ENCODE data around the gene GRM7.

Gene GRM7

GRCh38 chr3:7696320-7696719, 835.4 kb downstream of the GRM7 start:
- peaks cover 0 to 1% (median 0%) of the 10 kb centered on the region in 5 experiments for H3K9me3 ChIP-seq (ENCODE audit: control extremely low read depth in 1 of 5, control insufficient read depth in 4 of 5, insufficient read depth in 2 of 5, low read depth in 1 of 5, low read length in 4 of 5)
- no peak for DNase-seq
- no peaks in the 10 kb centered on the region for H3K27me3 ChIP-seq (replicated peaks in 2 of 5; ENCODE audit: control insufficient read depth in 4 of 5, insufficient read depth in 5 of 5, low read length in 4 of 5)
- H3K27ac ChIP-seq (ENCODE audit: insufficient read depth in 1 of 2, low read depth in 1 of 2, low read length in 2 of 2, poor library complexity in 1 of 2, severe bottlenecking in 2 of 2): no peak overlapping the region
- no peaks in the 10 kb centered on the region for H3K36me3 ChIP-seq (ENCODE audit: control insufficient read depth in 4 of 4, insufficient read depth in 4 of 4, low read length in 3 of 4)
- H3K4me3 ChIP-seq (ENCODE audit: control insufficient read depth in 1 of 7, extremely low read depth in 1 of 7, insufficient read depth in 4 of 7, low read depth in 2 of 7, low read length in 6 of 7): no peak overlapping the region
- H3K4me1 ChIP-seq (ENCODE audit: control extremely low read depth in 1 of 4, control insufficient read depth in 4 of 4, insufficient read depth in 4 of 4, low read length in 3 of 4): peaks cover 0 to 5% (median 0%) of the 10 kb centered on the region in 4 experiments
- 94% methylated on average over 2 of the region's 2 CpGs for WGBS (ENCODE audit: insufficient coverage)
- ChIA-PET CTCF (interaction anchor here (1.0 to 1.6 kb wide), 2 partner anchors 12 to 17 kb away, joined by 3 to 4 read pairs; no protein-coding TSS in a partner anchor), POLR2A (no interaction called here)

GRCh38 chr3:7697548-7697947, 836.6 kb downstream of the GRM7 start:
- peaks cover 0 to 5% (median 0%) of the 10 kb centered on the region in 4 experiments for H3K4me1 ChIP-seq (ENCODE audit: control extremely low read depth in 1 of 4, control insufficient read depth in 4 of 4, insufficient read depth in 4 of 4, low read length in 3 of 4)
- no peak overlapping the region for H3K4me3 ChIP-seq (ENCODE audit: control insufficient read depth in 1 of 7, extremely low read depth in 1 of 7, insufficient read depth in 4 of 7, low read depth in 2 of 7, low read length in 6 of 7)
- H3K27ac ChIP-seq (ENCODE audit: insufficient read depth in 1 of 2, low read depth in 1 of 2, low read length in 2 of 2, poor library complexity in 1 of 2, severe bottlenecking in 2 of 2): no peak overlapping the region
- H3K36me3 ChIP-seq (ENCODE audit: control insufficient read depth in 4 of 4, insufficient read depth in 4 of 4, low read length in 3 of 4): no peaks in the 10 kb centered on the region
- ChIA-PET CTCF (no interaction called here), POLR2A (no interaction called here)
- DNase-seq: peak in 1 of 3 donors; percentile 31
- H3K27me3 ChIP-seq (replicated peaks in 2 of 5; ENCODE audit: control insufficient read depth in 4 of 5, insufficient read depth in 5 of 5, low read length in 4 of 5): no peaks in the 10 kb centered on the region
- H3K9me3 ChIP-seq (ENCODE audit: control extremely low read depth in 1 of 5, control insufficient read depth in 4 of 5, insufficient read depth in 2 of 5, low read depth in 1 of 5, low read length in 4 of 5): peaks cover 0 to 1% (median 0%) of the 10 kb centered on the region in 5 experiments
- 93% methylated on average over 4 of the region's 4 CpGs for WGBS (ENCODE audit: insufficient coverage)

- ChIA-PET CTCF (no interaction called here), POLR2A (no interaction called here)
- Histone ChIP-seq H3K9me3 (ENCODE audit: control extremely low read depth in 1 of 5, control insufficient read depth in 4 of 5, insufficient read depth in 2 of 5, low read depth in 1 of 5, low read length in 4 of 5) (peaks cover 0 to 1% (median 0%) of the 10 kb centered on the region in 5 experiments), H3K27ac (ENCODE audit: insufficient read depth in 1 of 2, low read depth in 1 of 2, low read length in 2 of 2, poor library complexity in 1 of 2, severe bottlenecking in 2 of 2) (no peak overlapping the region), H3K36me3 (ENCODE audit: control insufficient read depth in 4 of 4, insufficient read depth in 4 of 4, low read length in 3 of 4) (no peaks in the 10 kb centered on the region), H3K4me3 (ENCODE audit: control insufficient read depth in 1 of 7, extremely low read depth in 1 of 7, insufficient read depth in 4 of 7, low read depth in 2 of 7, low read length in 6 of 7) (no peak overlapping the region), H3K4me1 (ENCODE audit: control extremely low read depth in 1 of 4, control insufficient read depth in 4 of 4, insufficient read depth in 4 of 4, low read length in 3 of 4) (peaks cover 0 to 2% (median 0%) of the 10 kb centered on the region in 4 experiments), H3K27me3 (replicated peaks in 2 of 5; ENCODE audit: control insufficient read depth in 4 of 5, insufficient read depth in 5 of 5, low read length in 4 of 5) (no peaks in the 10 kb centered on the region)
- WGBS (ENCODE audit: insufficient coverage): 71% methylated on average over 2 of the region's 2 CpGs
- peak in 1 of 3 donors; percentile 3 for DNase-seq
Observed at GRCh38 chr3:7700539-7700938, 839.6 kb downstream of the GRM7 start.

GRCh38 chr3:7700977-7701376, 840.1 kb downstream of the GRM7 start:
- POLR2A ChIA-PET: no interaction called here
- H3K27me3 ChIP-seq (replicated peaks in 2 of 5; ENCODE audit: control insufficient read depth in 4 of 5, insufficient read depth in 5 of 5, low read length in 4 of 5): no peaks in the 10 kb centered on the region
- peaks cover 0 to 5% (median 0%) of the 10 kb centered on the region in 4 experiments for H3K4me1 ChIP-seq (ENCODE audit: control extremely low read depth in 1 of 4, control insufficient read depth in 4 of 4, insufficient read depth in 4 of 4, low read length in 3 of 4)
- CTCF ChIA-PET: interaction anchor here (1.1 kb wide), 1 partner anchor 11 kb away, joined by 3 read pairs; no protein-coding TSS in a partner anchor
- WGBS (ENCODE audit: insufficient coverage): 87% methylated on average over 3 of the region's 6 CpGs
- H3K36me3 ChIP-seq (ENCODE audit: control insufficient read depth in 4 of 4, insufficient read depth in 4 of 4, low read length in 3 of 4): no peaks in the 10 kb centered on the region
- H3K9me3 ChIP-seq (ENCODE audit: control extremely low read depth in 1 of 5, control insufficient read depth in 4 of 5, insufficient read depth in 2 of 5, low read depth in 1 of 5, low read length in 4 of 5): peaks cover 0 to 1% (median 0%) of the 10 kb centered on the region in 5 experiments
- DNase-seq: no peak
- H3K4me3 ChIP-seq (ENCODE audit: control insufficient read depth in 1 of 7, extremely low read depth in 1 of 7, insufficient read depth in 4 of 7, low read depth in 2 of 7, low read length in 6 of 7): no peak overlapping the region
- H3K27ac ChIP-seq (ENCODE audit: insufficient read depth in 1 of 2, low read depth in 1 of 2, low read length in 2 of 2, poor library complexity in 1 of 2, severe bottlenecking in 2 of 2): no peak overlapping the region

- 61% methylated on average over 2 of the region's 3 CpGs for WGBS (ENCODE audit: insufficient coverage)
- Histone ChIP-seq H3K9me3 (ENCODE audit: control extremely low read depth in 1 of 5, control insufficient read depth in 4 of 5, insufficient read depth in 2 of 5, low read depth in 1 of 5, low read length in 4 of 5) (no peaks in the 10 kb centered on the region), H3K27ac (ENCODE audit: insufficient read depth in 1 of 2, low read depth in 1 of 2, low read length in 2 of 2, poor library complexity in 1 of 2, severe bottlenecking in 2 of 2) (no peak overlapping the region), H3K36me3 (ENCODE audit: control insufficient read depth in 4 of 4, insufficient read depth in 4 of 4, low read length in 3 of 4) (no peaks in the 10 kb centered on the region), H3K27me3 (replicated peaks in 2 of 5; ENCODE audit: control insufficient read depth in 4 of 5, insufficient read depth in 5 of 5, low read length in 4 of 5) (no peaks in the 10 kb centered on the region), H3K4me1 (ENCODE audit: control extremely low read depth in 1 of 4, control insufficient read depth in 4 of 4, insufficient read depth in 4 of 4, low read length in 3 of 4) (peaks cover 0 to 20% (median 5%) of the 10 kb centered on the region in 4 experiments), H3K4me3 (ENCODE audit: control insufficient read depth in 1 of 7, extremely low read depth in 1 of 7, insufficient read depth in 4 of 7, low read depth in 2 of 7, low read length in 6 of 7) (no peak overlapping the region)
- DNase-seq: peak in 2 of 3 donors; percentile 11 to 20
- POLR2A ChIA-PET: no interaction called here
- CTCF ChIA-PET: interaction anchor here (1.2 kb wide), 1 partner anchor 22 kb away, joined by 3 read pairs; no protein-coding TSS in a partner anchor
Observed at GRCh38 chr3:7707187-7707586, 846.3 kb downstream of the GRM7 start.

- Histone ChIP-seq H3K9me3 (ENCODE audit: control extremely low read depth in 1 of 5, control insufficient read depth in 4 of 5, insufficient read depth in 2 of 5, low read depth in 1 of 5, low read length in 4 of 5) (no peaks in the 10 kb centered on the region), H3K36me3 (ENCODE audit: control insufficient read depth in 4 of 4, insufficient read depth in 4 of 4, low read length in 3 of 4) (no peaks in the 10 kb centered on the region), H3K4me1 (ENCODE audit: control extremely low read depth in 1 of 4, control insufficient read depth in 4 of 4, insufficient read depth in 4 of 4, low read length in 3 of 4) (peaks cover 0 to 20% (median 5%) of the 10 kb centered on the region in 4 experiments), H3K4me3 (ENCODE audit: control insufficient read depth in 1 of 7, extremely low read depth in 1 of 7, insufficient read depth in 4 of 7, low read depth in 2 of 7, low read length in 6 of 7) (no peak overlapping the region), H3K27me3 (replicated peaks in 2 of 5; ENCODE audit: control insufficient read depth in 4 of 5, insufficient read depth in 5 of 5, low read length in 4 of 5) (no peaks in the 10 kb centered on the region), H3K27ac (ENCODE audit: insufficient read depth in 1 of 2, low read depth in 1 of 2, low read length in 2 of 2, poor library complexity in 1 of 2, severe bottlenecking in 2 of 2) (no peak overlapping the region)
- 71% methylated on average over 4 of the region's 5 CpGs for WGBS (ENCODE audit: insufficient coverage)
- POLR2A ChIA-PET: no interaction called here
- CTCF ChIA-PET: interaction anchor here (0.6 kb wide), 1 partner anchor 70 kb away, joined by 3 read pairs; no protein-coding TSS in a partner anchor
- peak in 2 of 3 donors; percentile 44 to 45 for DNase-seq
Observed at GRCh38 chr3:7709376-7710082, 848.6 kb downstream of the GRM7 start.

GRCh38 chr3:7710284-7710683, 849.4 kb downstream of the GRM7 start:
- no peaks in the 10 kb centered on the region for H3K36me3 ChIP-seq (ENCODE audit: control insufficient read depth in 4 of 4, insufficient read depth in 4 of 4, low read length in 3 of 4)
- 61% methylated on average over 3 of the region's 3 CpGs for WGBS (ENCODE audit: insufficient coverage)
- H3K27me3 ChIP-seq (replicated peaks in 2 of 5; ENCODE audit: control insufficient read depth in 4 of 5, insufficient read depth in 5 of 5, low read length in 4 of 5): no peaks in the 10 kb centered on the region
- H3K4me1 ChIP-seq (ENCODE audit: control extremely low read depth in 1 of 4, control insufficient read depth in 4 of 4, insufficient read depth in 4 of 4, low read length in 3 of 4): peaks cover 0 to 20% (median 5%) of the 10 kb centered on the region in 4 experiments
- no peak overlapping the region for H3K27ac ChIP-seq (ENCODE audit: insufficient read depth in 1 of 2, low read depth in 1 of 2, low read length in 2 of 2, poor library complexity in 1 of 2, severe bottlenecking in 2 of 2)
- peak; percentile 18 to 57 (median 47) for DNase-seq
- ChIA-PET CTCF (interaction anchor here (0.6 to 0.7 kb wide), 2 partner anchors 69 to 255 kb away, joined by 3 read pairs; no protein-coding TSS in a partner anchor), POLR2A (no interaction called here)
- no peaks in the 10 kb centered on the region for H3K9me3 ChIP-seq (ENCODE audit: control extremely low read depth in 1 of 5, control insufficient read depth in 4 of 5, insufficient read depth in 2 of 5, low read depth in 1 of 5, low read length in 4 of 5)
- H3K4me3 ChIP-seq (ENCODE audit: control insufficient read depth in 1 of 7, extremely low read depth in 1 of 7, insufficient read depth in 4 of 7, low read depth in 2 of 7, low read length in 6 of 7): no peak overlapping the region
